GM19240 (cell line): ENCODE data around the gene UBR3.
"Not testable (repeated sequence)": the region's sequence is repeated elsewhere in the genome, so short reads cannot be mapped to it uniquely, and the experiment has no call there.

Source experiments
- DNase-seq: peaks from one replicate; pipeline ENCODE4 v3.0.0; 2011; ENCODE audit warnings: low spot score; ENCODE audit not compliant: insufficient read length

UBR3 gene

DNA sequence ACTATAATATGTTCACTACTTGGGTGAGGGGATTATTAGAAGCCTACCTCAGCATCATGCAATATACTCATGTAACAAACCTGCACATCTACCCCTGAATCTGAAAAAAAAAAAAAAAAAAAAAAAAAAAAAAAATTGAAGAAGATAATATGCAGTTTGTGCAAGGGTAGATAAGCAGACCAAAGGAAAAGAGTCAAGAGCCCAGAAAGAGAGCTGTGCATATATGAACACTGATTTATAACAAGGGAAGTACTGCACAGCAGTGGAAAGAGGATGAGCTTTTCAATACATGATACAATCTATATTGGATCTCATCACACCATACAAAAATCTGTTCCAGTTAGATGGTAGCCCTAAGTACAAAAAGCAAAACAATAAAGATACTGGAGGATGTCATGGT is 268.1 kb downstream of the UBR3 start:
- DNase-seq = no peak

DNA sequence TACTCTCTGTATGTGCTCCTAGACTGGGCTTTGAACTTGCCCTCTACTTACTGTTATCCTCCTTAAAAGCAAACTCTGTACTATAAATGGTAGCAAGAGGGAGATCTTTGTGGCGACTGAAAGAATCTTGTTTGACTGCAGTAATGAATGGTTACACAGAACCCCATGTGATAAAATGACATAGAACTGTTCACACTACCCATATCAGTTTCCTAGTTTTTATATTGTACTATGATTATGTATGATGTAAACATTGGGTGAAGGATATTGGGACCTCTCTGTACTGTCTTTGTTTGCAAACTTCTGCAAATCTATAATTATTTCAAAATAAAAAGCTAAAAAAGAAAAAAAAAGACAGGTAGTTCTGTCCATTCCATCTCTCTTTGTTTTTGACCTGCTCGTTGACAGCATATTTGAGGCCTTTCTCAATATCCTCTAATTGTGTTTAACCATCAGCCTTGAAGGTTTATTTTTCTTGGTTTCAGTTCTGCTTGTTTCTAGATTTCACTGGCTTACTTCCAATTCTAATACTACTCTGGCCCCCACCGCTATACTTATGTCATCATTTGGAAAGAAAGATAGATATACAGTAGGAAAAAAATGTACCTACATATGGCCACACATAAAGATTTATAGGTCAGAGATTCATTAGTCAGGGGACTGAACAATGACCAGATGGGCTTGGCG is 271.5 kb downstream of the UBR3 start:
- DNase-seq = no peak

DNA sequence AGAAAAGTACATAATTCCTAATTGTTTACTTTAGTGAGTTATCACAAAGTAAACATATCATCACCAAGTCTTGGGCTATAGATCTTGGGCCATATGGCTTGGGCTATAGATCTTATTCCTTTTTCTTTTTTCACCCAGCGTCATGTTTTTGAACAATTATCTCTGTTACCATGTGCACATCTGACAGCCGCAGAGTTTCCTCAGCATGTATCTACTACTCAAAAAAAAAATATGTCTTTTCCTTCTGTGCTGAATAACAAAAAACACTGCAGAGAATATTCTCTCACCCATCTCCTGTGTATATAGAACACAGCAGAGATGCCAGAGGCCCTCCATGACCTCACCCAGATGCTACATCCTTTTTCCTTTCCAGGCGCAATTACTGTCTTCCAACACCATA is 274.5 kb downstream of the UBR3 start:
- DNase-seq = no peak

DNA sequence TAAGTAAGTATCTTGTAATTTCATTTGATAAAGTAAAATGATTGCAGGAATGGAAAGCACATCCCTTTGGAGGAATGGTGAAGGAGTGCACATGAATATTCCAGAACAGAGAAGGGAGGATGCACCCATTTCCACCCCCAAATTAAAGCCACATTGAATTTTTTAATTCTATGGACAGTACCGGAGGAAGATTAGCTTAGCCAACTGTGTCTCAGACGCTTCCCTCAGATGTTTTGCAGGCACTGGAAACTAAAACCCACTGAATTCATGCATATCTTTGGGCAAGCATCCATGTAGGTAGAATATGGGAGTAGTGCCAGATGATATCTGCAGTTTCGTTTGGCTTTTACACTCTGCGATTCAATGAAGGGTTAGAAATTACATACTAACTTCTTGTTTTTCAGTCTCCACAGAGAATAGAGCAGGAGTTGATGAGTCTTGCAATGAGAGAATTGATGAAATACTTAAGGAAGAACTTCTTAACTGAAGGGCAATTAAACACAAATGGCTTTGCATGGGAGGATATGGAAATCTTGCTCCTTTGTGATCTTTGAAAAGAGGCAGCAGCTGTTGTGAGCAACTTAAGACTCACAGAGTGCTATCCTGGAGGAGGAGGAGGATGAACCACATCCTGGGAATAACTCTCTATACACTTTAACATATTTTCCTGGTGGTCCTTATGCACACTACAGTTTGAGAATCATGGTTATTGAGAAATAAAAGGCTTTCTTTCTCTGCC is 279.0 kb downstream of the UBR3 start:
- no peak for DNase-seq

DNA sequence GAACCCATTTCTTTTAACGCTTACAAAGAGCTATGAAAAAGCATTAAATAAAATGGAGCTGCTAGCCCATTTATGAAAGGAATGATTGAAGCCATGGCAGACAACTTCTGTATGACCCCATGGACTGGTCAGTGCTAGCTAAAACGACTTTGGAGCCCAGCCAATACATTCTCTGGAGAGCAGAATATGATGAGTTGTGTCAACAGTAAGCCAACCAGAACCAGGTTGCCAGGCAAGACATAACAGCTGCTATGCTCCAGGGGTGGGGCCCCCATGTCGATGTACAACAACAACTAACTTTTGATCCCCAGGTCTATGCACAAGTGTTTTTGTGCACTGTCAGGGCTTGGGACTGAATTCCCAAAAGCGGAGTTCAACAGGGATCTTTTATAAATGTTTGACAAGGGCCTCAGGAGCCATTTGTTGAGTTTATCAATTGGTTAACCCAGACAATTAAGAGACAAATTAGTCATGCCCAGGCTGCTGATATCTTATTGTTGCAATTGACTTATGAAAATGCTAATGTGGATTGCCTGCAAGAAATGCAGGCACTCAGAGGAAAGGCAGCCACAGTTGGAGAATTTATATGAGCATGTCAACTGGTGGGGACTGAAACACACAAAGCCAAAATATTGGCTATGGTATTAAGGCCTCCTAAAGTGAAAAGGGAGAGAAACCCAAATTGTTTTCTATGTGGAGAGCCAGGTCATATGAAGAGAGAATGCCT is 286.1 kb downstream of the UBR3 start:
- DNase-seq = no peak

DNA sequence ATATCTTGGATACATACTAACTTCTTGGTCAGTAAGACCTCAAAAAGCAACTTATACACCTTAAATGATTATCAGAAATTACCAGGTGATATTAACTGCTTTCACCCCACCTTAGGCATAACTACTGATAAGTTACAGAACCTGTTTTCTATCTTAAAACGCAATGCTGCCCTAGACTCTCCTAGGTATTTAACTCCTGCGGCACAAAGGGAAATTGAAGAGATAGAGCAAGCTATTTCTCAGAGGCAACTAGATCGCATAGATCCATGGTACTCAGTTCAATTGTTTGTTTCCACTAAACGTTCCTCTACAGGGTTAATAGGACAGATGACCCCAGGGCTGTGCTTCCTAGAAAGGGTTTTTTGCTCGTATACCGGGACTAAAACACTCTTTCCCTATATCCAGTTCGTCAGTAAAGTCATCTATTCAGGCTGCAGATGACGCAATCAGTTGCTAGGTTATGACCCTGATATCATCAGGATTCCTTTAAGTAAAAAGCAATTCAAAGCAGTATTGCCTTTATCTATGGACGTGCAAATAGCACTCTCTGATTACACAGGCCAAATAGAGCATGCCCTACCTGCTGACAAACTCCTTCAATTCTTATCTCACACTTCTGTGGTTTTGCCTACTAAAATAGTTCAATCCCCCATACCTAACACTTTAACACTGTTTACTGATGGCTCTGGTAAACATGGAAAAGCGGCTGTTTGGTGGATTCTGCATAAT is 288.4 kb downstream of the UBR3 start:
- DNase-seq = no peak

DNA sequence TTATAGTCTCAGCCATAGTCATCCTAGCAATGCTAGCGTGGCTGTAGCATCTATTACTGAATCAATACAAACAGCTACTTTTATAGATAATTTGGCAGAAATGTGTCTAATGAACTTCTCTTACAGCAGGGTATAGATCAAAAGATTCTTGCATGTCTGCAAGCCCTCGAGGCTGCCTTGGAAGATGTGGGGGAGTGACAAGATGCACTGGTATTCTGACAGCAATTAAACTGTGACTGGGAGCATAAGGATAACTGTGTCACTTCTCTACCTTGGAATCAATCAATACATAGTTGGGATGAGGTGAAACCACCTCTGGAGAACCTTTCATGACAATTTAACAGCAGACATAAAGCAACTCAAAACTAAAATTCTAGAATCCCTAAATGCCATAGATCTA is 291.4 kb downstream of the UBR3 start:
- no peak for DNase-seq

DNA sequence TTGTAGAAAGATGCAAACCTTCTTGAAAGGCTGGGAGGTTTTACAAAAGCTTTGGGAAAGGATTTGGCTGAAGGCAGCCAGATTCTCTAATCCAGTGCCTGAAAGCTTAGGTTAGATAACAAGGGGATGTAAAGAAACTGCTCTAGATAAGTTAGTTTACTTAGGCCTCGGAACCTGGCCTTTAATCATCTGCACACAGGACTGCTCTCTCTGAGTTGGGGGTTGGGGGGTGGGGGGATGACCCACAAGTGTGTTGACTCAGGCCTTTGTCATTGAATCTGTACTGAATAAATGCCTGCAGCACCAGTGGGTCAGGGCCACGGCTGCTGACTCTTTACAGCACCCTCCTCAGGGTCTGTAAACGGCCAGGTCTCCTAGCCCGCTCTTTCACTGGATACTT is 292.1 kb downstream of the UBR3 start:
- not testable (repeated sequence) for DNase-seq

DNA sequence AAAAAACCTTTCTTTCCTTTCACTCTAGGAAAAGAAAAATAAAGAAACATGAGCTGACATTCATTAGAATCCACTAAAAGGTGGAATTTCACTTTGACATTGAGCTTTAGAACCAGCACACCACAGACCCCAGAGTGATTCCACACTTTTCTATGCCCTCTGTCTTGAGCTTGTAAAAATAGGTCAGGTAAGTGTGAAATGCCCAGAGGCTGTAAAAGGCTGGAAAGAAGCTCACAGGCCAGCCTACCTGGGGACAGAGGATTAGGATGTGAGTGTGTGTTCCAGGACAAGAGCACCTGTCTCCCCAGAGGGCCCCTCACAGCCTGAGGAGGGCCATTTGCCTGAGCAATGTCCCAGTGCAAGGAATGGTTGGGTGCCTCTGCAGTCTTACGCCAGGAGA is 294.4 kb downstream of the UBR3 start:
- no peak for DNase-seq

DNA sequence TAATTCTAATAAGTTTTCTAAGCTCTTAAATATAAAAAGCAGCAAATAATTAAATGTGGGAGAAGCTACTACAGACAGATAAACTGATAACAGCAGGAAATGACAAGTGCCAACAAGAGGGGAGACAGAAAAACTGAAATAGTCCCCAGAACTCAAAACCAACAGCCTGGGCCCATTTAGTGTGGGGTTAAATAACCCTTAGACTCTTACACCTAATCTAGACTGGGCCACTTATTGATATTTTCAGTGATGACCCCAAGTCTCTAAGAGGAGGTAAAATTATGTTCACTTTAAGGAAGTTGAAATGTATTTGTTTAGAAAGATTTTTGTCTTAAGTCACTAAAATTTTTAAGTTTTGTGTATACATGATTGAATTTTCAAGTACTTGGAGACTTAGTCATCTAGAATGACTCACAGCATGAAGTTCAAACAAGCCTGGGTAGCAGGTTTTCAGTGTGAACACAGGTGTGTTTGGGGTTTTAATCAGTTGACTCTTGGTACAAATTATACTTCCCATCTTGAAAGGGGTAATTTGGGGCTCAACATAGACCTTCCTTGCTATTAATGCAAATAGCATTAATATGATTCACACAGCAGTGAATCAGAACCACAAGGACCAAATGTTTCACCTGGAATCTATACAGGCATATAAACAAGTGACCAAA is 295.8 kb downstream of the UBR3 start:
- no peak for DNase-seq

DNA sequence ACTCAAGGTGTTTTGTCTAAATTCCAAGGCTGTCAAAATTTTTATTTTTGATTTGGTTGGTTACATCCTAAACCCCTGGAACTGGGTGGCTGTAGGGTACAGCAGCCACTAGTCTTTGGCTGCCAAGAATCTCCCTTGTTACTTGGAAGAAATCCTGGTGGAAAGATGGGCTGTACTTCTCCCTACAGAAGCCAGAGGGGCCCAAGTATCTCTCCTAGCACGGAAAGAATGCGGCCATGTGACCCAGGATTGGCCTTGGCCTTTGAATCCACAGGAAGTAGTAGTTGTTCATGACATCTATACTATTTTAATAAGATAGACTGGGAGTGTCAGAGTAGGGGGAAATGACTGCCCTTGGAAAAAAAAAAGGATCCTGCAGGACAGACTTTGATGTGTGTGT is 296.3 kb downstream of the UBR3 start:
- no peak for DNase-seq

DNA sequence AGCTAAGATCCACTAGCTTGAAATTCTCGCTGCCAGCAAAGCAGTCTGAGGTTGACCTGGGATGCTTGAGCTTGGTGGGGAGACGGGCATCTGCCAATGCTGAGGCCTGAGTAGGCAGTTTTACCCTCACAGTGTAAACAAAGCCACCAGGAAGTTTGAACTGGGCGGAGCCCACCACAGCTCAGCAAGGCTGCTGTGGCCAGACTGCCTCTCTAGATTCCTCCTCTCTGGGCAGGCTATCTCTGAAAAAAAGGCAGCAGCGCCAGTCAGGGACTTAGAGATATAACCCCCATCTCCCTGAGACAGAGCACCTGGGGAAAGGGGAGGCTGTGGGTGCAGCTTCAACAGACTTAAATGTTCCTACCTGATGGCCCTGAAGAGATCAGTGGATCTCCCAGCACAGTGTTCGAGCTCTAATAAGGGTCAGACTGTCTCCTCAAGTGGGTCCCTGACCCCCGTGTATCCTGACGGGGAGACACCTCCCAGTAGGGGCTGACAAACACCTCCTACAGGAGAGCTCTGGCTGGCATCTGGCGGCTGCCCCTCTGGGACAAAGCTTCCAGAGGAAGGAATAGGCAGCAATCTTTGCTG is 299.0 kb downstream of the UBR3 start:
- DNase-seq = not testable (repeated sequence)
